Erythroblast (primary cell): ENCODE data around the gene ALDH2.
A peak's percentile ranks its signal among the peaks of the same experiment; 100 is the strongest.

ENCODE experiments used
- DNase-seq, 2 experiments: peaks; one replicate each; lab custom pipeline; 2025; lab: John Stamatoyannopoulos, UW
- GATA1 ChIP-seq: IDR thresholded peaks from 2 replicates; pipeline ENCODE4 v1.6.1; 2011; ENCODE audit warnings: low read depth, mild to moderate bottlenecking, control low read depth, low read length, moderate library complexity
- POLR2A ChIP-seq: IDR thresholded peaks from 2 replicates; pipeline ENCODE4 v1.6.1; 2011; ENCODE audit warnings: mild to moderate bottlenecking, low read length

The ALDH2 gene

GRCh38 chr12:111838353-111838752 lies 71.6 kb downstream of the ALDH2 start:
- peak; percentile 51 to 80 for DNase-seq
- TF ChIP-seq POLR2A, result no peak
- TF ChIP-seq GATA1, result no peak

DNA sequence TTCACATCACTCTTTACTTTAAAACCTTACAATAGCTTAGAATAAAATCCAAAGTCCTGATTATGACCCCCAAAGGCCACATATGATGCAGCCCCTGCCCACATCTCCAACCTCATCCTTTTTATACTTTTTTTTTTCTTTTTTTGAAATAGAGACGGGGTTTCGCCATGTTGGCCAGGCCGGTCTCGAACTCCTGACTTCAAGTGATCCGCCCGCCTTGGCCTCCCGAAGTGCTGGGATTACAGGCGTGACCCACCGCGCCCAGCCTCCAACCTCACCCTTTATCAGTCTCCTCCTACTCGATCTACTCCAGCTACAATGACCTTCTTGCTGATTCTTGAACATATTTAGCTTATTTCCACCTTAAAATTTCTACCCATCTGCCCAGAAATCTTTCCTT lies 74.1 kb downstream of the ALDH2 start:
- DNase-seq, result peak; percentile 62 to 75
- TF ChIP-seq POLR2A, result no peak

DNA sequence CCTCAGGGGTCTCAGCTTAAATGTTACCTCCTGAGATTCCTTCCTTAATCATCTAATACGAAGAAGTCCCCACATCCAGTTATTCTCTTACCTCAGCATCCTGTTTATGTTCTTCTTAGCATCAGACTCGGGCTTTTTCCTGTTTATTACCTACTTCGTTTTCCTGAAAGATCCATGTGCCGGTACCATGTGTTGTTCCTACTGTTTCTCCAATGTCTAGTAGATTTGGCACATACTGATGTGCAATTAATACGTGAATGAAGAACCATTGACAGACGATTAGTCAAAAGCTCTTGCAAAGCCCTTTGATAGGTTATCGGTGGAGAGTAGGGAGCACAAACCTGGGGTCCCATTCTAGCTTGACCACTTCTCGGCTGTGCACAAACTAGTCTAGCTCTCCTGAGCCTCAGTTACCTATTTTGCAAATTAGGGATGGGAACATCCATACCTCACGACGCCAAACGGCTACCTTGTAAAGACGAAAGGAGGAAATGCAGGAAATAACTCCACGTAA lies 74.6 kb downstream of the ALDH2 start:
- TF ChIP-seq POLR2A (no peak), GATA1 (no peak)
- peak in 1 of 2 experiments; percentile 63 for DNase-seq

GRCh38 chr12:111841750-111842555 lies 75.2 kb downstream of the ALDH2 start, which contains the start of gene MAPKAPK5:
Gene MAPKAPK5 (plus strand): TSS chr12:111842228. CDS start chr12:111842734, 506 bp downstream.
- TF ChIP-seq POLR2A (peak; percentile 81), GATA1 (no peak)
- peak; percentile 98 to 99 for DNase-seq

DNA sequence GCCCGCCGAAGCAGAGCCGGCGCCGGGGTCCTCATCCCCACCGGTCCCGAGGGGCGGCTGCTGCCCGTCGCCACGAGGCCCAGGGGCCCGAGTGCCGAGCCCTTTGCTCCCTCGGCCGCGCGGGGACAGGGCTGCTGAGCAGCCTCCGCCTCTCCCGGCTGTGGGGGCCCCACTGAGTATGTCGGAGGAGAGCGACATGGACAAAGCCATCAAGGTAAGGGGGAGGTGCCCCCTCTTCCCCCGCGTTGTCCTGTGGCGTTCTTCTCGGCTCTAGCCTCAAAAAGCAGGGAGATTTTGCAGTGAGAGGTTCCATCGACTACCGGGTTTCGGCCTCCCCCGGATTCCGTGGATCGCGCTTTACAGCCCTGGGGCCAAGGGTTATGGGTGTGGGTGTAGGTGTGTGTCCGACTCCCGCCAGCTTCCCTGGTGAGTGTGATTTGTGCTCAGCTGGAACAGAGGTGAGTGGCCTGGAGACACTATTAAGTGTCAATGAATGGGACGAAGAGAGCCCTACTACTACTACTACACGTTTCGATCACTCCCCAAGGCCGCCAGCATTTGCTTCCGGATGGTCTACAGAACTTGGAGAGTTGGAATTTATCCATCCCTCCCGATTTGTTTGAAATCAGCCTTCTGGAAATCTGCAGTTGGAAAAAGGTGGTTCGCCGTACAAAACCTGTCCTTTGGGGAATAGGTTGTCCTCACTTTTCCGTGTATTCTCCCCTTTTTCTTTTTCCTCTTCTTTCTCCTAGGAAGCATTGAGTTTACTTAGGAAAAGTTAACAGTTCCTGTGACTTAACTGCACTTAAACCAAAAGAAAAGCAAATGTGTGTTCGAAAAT lies 76.0 kb downstream of the ALDH2 start:
- TF ChIP-seq GATA1 (no peak), POLR2A (no peak)
- no peak for DNase-seq

- no peak for TF ChIP-seq GATA1
- TF ChIP-seq POLR2A, result no peak
- peak in 1 of 2 experiments; percentile 10 for DNase-seq
Measured at GRCh38 chr12:111846016-111846415, 79.3 kb downstream of the ALDH2 start.

GRCh38 chr12:111850526-111850925 lies 83.8 kb downstream of the ALDH2 start:
- no peak for TF ChIP-seq GATA1
- TF ChIP-seq POLR2A, result no peak
- DNase-seq, result no peak

DNA sequence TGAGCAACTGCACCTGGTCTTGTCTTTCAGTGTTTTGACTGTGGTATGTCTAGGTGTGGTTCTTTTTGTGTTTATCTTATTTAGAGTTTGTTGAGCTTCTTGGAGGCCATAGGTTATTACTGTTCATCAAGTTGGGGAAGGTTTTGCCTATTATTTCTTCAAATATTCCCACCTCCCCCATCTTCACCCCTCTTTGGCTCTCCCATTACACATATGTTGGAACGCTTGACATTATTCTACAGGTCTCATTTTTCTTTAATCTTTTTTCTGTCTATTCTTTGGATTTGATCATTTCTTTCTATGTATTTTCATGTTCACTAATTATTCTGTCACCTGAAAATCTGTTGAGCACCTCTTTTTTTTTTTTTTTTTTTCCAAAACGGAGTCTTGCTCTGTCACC lies 91.5 kb downstream of the ALDH2 start:
- TF ChIP-seq POLR2A (no peak), GATA1 (no peak)
- DNase-seq, result no peak

DNA sequence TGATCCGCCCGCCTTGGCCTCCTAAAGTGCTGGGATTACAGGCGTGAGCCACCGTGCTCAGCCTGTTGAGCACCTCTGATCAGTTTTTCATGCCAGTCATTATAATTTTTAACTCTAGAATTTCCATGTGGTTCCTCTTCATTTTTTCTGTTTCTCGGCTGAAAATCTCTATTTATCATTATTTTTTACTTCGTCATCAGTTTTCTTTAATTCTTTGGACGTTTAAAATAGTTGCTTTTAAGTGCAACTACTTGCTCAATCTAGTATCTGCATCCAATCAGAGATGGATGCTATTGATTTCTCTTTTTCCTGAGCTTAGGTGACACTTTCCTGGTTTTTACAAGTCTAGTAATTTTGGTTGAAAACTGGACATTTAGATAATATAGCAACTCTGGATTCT lies 92.0 kb downstream of the ALDH2 start:
- DNase-seq, result no peak
- TF ChIP-seq POLR2A (no peak), GATA1 (no peak)

DNA sequence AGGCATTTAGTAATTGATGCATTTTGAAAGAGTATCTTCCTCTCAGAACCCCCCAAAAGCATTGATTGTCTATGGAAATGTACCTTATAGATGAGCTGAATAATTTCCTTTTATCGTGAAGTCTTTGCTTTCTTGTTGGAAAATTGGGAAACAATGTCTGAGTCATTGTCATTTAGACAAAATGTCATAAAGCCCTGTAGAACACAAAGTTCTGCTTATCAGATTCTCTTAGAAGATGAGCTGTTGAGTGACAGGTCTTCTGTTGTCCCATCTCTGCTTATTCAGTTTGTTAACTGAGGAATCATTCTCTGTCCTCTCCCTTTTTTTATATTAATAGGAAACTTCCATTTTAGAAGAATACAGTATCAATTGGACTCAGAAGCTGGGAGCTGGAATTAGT lies 98.2 kb downstream of the ALDH2 start:
- TF ChIP-seq POLR2A, result no peak
- no peak for TF ChIP-seq GATA1
- DNase-seq, result no peak
